Sigmoid colon (tissue), 7 donors: ENCODE data around the gene CRYBG1. TPM values are rescaled to one million over a fixed set of nuclear protein-coding genes. Genes with fewer than 3 reads are reported as not detected.

ENCODE experiments used
- DNase-seq: peaks from one replicate; pipeline ENCODE4 v3.0.0-alpha.2; 2019
- H3K27ac ChIP-seq, 4 donors: fragments of 200-600 bp; sonication (generic); one replicate each; pipeline ENCODE4 v1.5.1; 2016 to 2019; ENCODE audit warnings: mild to moderate bottlenecking in 1 of 4
- H3K27me3 ChIP-seq, 3 donors: fragments of 200-600 bp; sonication (generic); one replicate each; pipeline ENCODE4 v1.5.1; 2019; ENCODE audit warnings: mild to moderate bottlenecking in 1 of 3
- H3K36me3 ChIP-seq, 4 donors: fragments of 200-600 bp; sonication (generic); one replicate each; pipeline ENCODE4 v1.5.1; 2016 to 2019
- H3K4me1 ChIP-seq, 4 donors: fragments of 200-600 bp; sonication (generic); one replicate each; pipeline ENCODE4 v1.5.1; 2017 to 2019
- H3K4me3 ChIP-seq, 4 donors: fragments of 200-600 bp; sonication (generic); one replicate each; pipeline ENCODE4 v1.5.1; 2017 to 2019; ENCODE audit warnings: mild to moderate bottlenecking in 2 of 4, moderate library complexity in 1 of 4
- H3K9me3 ChIP-seq, 4 donors: fragments of 200-600 bp in 3 of 4; sonication (generic) in 3 of 4; one replicate each; pipeline versions ENCODE4 v1.5.1 to v1.6.1; 2013 to 2019
- EP300 ChIP-seq, 4 donors: sonication (generic); formaldehyde crosslinking; IDR thresholded peaks; one replicate each; pipeline ENCODE4 v1.6.1; 2017; ENCODE audit warnings: antibody characterized with exemption in 4 of 4
- POLR2A ChIP-seq, 2 donors: fragments of 450-650 bp; IDR thresholded peaks; one replicate each; pipeline ENCODE4 v1.6.1; 2016; ENCODE audit warnings: antibody characterized with exemption in 2 of 2, mild to moderate bottlenecking in 2 of 2, moderate library complexity in 2 of 2
- POLR2AphosphoS5 ChIP-seq, 4 donors: sonication (generic); formaldehyde crosslinking; IDR thresholded peaks; one replicate each; pipeline ENCODE4 v1.6.1; 2017; ENCODE audit warnings: antibody characterized with exemption in 4 of 4
- WGBS, 2 donors: extraction: QIAGEN DNeasy Blood & Tissue Kit; methylation state at CpG; one replicate each; pipeline ENCODE4 v1.1.7; 2013; 5-methylcytosine and 5-hydroxymethylcytosine counted together
- intact Hi-C: fragments of 100-400 bp; cut with DNase I; formaldehyde crosslinking; loops from one replicate; pipeline ENCODE4 v1.15.1; 2023
- polyA plus RNA-seq, 3 donors: library from polyadenylated mRNA; stranded (reverse); fragments of 200-250 nt; gene quantifications; one replicate each; pipeline ENCODE4 v1.2.3, GENCODE V29; 2013
- total RNA-seq, 4 donors: library from RNA; depleted of rRNA; stranded (reverse); fragments of >200 nt; gene quantifications; one replicate each; pipeline ENCODE4 v1.1.0, GENCODE V29; 2016
- TF ChIP-seq, protein P1 (sequence below), 4 experiments: fragments of 450-650 bp in 3 of 4; fragments of 200-600 bp in 1 of 4; IDR thresholded peaks; one replicate each; pipeline ENCODE4 v1.5.1; 2016 to 2019; ENCODE audit warnings: antibody characterized with exemption in 4 of 4, mild to moderate bottlenecking in 3 of 4, moderate library complexity in 2 of 4
- donor health status: healthy with polysubstance abuse.
- donor health status: Bipolar disorder and iron deficiency.
- donor health status: healthy.

The CRYBG1 gene
- total and polyA plus RNA-seq, 7 donors = 5.8 to 26.5 (median 10.2) TPM

DNA sequence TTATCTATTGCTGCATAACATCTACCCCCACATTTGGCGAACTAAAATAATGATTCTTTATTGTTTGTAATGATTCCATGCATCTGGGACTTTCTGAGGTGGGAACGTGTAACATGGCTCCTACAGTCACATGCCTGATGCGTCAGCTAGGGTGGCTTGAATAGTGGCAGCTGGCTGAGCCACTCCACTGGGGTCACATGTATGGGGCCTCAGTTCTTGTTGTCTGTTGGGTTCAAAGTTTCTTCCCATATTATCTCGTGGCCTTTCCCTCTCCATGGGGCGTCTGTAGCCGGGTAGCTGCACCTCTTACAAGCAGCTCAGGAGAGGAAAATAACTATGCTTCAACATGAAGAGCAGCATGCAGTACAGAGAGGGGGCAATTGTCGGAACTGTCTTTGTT lies 69.9 kb downstream of the CRYBG1 start:
- no peak overlapping the region for H3K4me3 ChIP-seq
- TF ChIP-seq EP300 (IDR thresholded peaks at IDR 0.05) (no peak), POLR2AphosphoS5 (IDR thresholded peaks at IDR 0.05) (no peak), POLR2A (IDR thresholded peaks at IDR 0.05) (no peak)
- TF ChIP-seq, protein P1, sequence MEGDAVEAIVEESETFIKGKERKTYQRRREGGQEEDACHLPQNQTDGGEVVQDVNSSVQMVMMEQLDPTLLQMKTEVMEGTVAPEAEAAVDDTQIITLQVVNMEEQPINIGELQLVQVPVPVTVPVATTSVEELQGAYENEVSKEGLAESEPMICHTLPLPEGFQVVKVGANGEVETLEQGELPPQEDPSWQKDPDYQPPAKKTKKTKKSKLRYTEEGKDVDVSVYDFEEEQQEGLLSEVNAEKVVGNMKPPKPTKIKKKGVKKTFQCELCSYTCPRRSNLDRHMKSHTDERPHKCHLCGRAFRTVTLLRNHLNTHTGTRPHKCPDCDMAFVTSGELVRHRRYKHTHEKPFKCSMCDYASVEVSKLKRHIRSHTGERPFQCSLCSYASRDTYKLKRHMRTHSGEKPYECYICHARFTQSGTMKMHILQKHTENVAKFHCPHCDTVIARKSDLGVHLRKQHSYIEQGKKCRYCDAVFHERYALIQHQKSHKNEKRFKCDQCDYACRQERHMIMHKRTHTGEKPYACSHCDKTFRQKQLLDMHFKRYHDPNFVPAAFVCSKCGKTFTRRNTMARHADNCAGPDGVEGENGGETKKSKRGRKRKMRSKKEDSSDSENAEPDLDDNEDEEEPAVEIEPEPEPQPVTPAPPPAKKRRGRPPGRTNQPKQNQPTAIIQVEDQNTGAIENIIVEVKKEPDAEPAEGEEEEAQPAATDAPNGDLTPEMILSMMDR (IDR thresholded peaks at IDR 0.05) = no peak
- 90 to 92% methylated on average over 7 of the region's 7 CpGs for WGBS, 2 donors
- DNase-seq = no peak
- no peaks in the 10 kb centered on the region for H3K9me3 ChIP-seq
- no peaks in the 10 kb centered on the region for H3K36me3 ChIP-seq
- intact Hi-C loops = no loop called here
- peaks cover 0 to 8% (median 0%) of the 10 kb centered on the region in 4 donors for H3K4me1 ChIP-seq
- H3K27ac ChIP-seq = no peak overlapping the region
- H3K27me3 ChIP-seq = no peaks in the 10 kb centered on the region

DNA sequence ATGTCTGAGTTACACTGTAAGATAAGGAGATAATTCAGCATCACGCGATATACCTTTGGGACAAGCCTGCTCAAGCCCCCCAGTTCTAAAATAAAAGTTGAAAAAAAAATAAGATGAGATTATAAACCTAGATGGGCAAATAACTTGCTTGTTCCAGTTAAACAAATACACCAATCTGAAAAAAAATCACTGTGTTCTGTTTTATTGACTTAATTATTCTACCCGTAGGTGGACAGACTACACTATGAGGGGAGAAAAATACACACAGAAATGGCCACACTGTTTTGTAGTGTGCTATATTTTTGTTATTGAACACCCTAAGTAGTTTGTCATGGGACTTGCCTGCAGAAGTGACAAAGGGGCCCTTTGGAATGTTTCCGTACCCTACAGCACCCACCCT lies 70.9 kb downstream of the CRYBG1 start:
- Histone ChIP-seq H3K9me3 (no peaks in the 10 kb centered on the region), H3K4me3 (no peak overlapping the region), H3K36me3 (no peaks in the 10 kb centered on the region), H3K4me1 (peaks cover 0 to 8% (median 0%) of the 10 kb centered on the region in 4 donors), H3K27ac (no peak overlapping the region), H3K27me3 (no peaks in the 10 kb centered on the region)
- 96 to 97% methylated on average over 4 of the region's 4 CpGs for WGBS, 2 donors
- intact Hi-C loops = no loop called here
- TF ChIP-seq POLR2A (IDR thresholded peaks at IDR 0.05) (no peak), EP300 (IDR thresholded peaks at IDR 0.05) (no peak), POLR2AphosphoS5 (IDR thresholded peaks at IDR 0.05) (no peak)
- TF ChIP-seq, protein P1 (IDR thresholded peaks at IDR 0.05) = no peak
- no peak for DNase-seq

DNA sequence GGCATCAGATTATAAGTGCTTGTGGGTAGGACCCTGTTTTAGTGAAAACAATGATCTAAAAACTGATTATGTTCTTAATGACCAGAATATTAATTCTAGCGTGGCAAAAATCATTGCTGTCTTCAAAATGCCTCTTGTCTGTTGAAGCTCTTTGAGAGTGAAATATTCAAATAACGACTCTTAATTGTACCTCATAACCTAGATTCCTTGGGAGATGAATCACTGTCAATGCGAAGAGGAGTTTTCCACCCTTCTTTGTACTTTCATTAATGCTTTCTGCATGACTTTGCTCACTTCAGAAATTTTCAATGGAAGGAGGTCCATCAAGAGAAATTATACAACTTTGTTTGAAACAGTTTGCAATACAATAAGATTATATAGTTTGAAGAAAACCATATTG lies 71.5 kb downstream of the CRYBG1 start:
- intact Hi-C loops = no loop called here
- Histone ChIP-seq H3K27ac (no peak overlapping the region), H3K27me3 (no peaks in the 10 kb centered on the region), H3K9me3 (no peaks in the 10 kb centered on the region), H3K4me1 (peaks cover 0 to 8% (median 0%) of the 10 kb centered on the region in 4 donors), H3K36me3 (no peaks in the 10 kb centered on the region), H3K4me3 (no peak overlapping the region)
- TF ChIP-seq, protein P1 (IDR thresholded peaks at IDR 0.05) = no peak
- TF ChIP-seq EP300 (IDR thresholded peaks at IDR 0.05) = no peak
- no peak for TF ChIP-seq POLR2A (IDR thresholded peaks at IDR 0.05)
- no peak for TF ChIP-seq POLR2AphosphoS5 (IDR thresholded peaks at IDR 0.05)
- WGBS, 2 donors = 92 to 94% methylated on average over 3 of the region's 3 CpGs
- DNase-seq = no peak

DNA sequence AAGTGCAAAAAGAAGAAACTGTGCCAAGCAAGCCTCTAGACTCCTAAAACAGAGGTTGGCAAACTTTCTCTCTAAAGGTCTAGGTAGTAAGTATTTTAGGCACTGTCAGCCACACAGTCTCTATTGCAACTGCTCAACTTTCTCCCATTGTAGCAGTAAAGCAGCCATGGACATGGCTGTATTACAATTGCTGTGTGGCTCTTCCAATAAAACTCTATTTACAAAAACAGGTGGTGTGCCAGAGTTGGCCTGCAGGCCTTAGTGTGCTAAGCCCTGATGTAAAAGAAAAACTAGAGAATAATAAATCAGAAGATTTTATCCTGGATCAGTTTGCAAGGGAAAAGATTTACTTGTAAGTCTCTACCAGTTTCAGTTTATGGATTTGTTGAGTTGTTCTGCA lies 74.0 kb downstream of the CRYBG1 start:
- peaks cover 0 to 8% (median 0%) of the 10 kb centered on the region in 4 donors for H3K4me1 ChIP-seq
- DNase-seq = no peak
- intact Hi-C loops = no loop called here
- TF ChIP-seq POLR2AphosphoS5 (IDR thresholded peaks at IDR 0.05) (no peak), POLR2A (IDR thresholded peaks at IDR 0.05) (no peak), EP300 (IDR thresholded peaks at IDR 0.05) (no peak)
- TF ChIP-seq, protein P1 (IDR thresholded peaks at IDR 0.05) = no peak
- peak overlapping the region in 2 of 4 donors; percentile 2 to 13 for H3K27ac ChIP-seq
- no peaks in the 10 kb centered on the region for H3K9me3 ChIP-seq
- H3K27me3 ChIP-seq = peaks cover 0 to 3% (median 0%) of the 10 kb centered on the region in 3 donors
- no peak overlapping the region for H3K4me3 ChIP-seq
- H3K36me3 ChIP-seq = no peaks in the 10 kb centered on the region

DNA sequence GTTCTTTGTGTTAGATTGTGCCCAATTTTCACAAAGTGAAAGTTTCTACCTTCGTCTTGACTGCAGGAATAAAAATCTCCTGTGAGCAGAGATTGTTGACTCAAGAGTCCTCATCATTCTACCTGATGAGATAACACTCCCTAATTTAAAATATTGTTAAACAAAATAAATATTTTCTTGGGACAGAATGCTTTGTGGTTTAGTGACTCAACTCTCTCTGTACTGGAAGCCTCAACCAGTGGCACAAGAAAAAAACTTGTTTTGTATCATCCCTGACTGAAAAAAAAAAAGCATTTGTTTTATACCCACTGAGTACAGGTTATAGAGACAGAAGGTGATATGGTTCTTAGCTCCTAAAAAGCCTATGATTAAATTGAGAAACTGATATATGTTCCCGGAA lies 78.9 kb downstream of the CRYBG1 start:
- DNase-seq = no peak
- no peak for TF ChIP-seq POLR2AphosphoS5 (IDR thresholded peaks at IDR 0.05)
- TF ChIP-seq POLR2A (IDR thresholded peaks at IDR 0.05) = no peak
- no peak for TF ChIP-seq EP300 (IDR thresholded peaks at IDR 0.05)
- TF ChIP-seq, protein P1 (IDR thresholded peaks at IDR 0.05) = no peak
- intact Hi-C loops = no loop called here

More for the DNA sequence above, 78.9 kb downstream of the CRYBG1 start:
- Histone ChIP-seq H3K9me3 (no peaks in the 10 kb centered on the region), H3K4me1 (peaks cover 0 to 4% (median 0%) of the 10 kb centered on the region in 4 donors), H3K27ac (no peak overlapping the region), H3K4me3 (no peak overlapping the region), H3K27me3 (peaks cover 0 to 3% (median 0%) of the 10 kb centered on the region in 3 donors), H3K36me3 (no peaks in the 10 kb centered on the region)
- WGBS, 2 donors = 51 to 74% methylated on average over 2 of the region's 2 CpGs
